ACHN (cell line): ENCODE data around the gene MT1F.
A peak's percentile ranks its signal among the peaks of the same experiment; 100 is the strongest.
"Not testable (repeated sequence)": the region's sequence is repeated elsewhere in the genome, so short reads cannot be mapped to it uniquely, and the experiment has no call there.

Experiments used
- DNase-seq: peaks from one replicate; pipeline ENCODE4 v3.0.0-alpha.2; 2015
- in situ Hi-C: cut with HindIII; loops from 2 replicates; pipeline ENCODE4 v1.10.0; 2017; ENCODE audit warnings: low sequenced_read_pairs, low pct_ligation_motif_present, low pct_unique_long_range_greater_than_20kb

The MT1F gene

DNA sequence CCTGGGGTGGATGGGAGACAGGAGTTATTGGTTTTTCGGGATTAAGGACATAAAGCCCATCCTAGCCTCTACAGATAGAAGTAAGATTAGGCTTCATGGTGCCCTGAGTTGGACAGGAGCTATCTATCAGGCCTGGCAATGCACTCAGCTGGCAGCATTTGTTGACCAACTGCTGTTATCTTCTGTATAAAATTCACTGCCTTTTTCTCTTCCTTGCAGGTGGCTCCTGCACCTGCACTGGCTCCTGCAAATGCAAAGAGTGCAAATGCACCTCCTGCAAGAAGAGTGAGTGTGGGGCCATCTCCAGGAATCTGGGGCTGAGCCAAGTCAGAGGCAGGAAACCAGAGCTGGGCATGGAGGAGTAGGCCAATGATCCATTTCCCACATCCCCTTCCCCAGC lies 18.7 kb upstream of the MT1F start:
- in situ Hi-C loops: no loop called here
- DNase-seq: no peak

DNA sequence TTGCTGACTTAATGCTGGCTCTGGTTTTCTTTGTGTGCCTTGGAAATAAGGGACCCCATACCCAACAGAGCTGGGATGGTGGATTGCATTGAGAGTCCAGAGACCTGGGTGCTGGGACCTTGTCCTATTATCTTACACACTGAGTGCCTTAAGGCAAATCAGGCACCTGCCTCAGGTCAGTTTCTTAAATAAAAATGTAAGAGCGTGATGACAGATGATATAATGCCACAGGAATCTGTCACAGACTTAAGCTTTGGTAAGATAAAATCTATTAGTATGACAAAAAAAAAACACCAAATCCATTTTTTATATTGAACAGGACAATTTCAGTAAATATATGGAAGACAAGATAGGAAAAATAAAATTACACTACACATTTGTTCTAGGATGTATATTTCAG lies 17.7 kb upstream of the MT1F start:
- in situ Hi-C loops: no loop called here
- DNase-seq: no peak

DNA sequence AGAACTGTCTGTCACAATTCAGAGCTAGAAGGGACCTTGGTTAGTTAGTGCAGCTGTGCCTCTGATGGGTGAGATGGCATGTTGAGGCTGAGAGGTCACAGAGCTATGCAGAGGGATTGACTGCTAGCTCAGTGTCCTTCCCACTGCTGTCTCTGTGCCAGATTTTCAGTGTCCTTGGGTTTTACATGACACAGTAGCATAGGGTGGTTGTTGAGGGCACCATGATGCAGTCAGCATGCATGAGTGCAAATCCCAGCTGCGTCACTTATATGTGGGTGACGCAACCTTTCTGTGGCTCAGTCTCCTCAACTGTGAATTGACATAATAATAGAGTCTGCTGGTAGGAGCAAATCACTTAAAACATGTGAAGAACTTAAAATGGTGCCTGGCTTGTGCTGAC lies 16.6 kb upstream of the MT1F start:
- in situ Hi-C loops: no loop called here

GRCh38 chr16:56643080-56643778 lies 14.5 kb upstream of the MT1F start:
- DNase-seq: peak; percentile 95

More for the DNA sequence above, 16.6 kb upstream of the MT1F start:
- no peak for DNase-seq

DNA sequence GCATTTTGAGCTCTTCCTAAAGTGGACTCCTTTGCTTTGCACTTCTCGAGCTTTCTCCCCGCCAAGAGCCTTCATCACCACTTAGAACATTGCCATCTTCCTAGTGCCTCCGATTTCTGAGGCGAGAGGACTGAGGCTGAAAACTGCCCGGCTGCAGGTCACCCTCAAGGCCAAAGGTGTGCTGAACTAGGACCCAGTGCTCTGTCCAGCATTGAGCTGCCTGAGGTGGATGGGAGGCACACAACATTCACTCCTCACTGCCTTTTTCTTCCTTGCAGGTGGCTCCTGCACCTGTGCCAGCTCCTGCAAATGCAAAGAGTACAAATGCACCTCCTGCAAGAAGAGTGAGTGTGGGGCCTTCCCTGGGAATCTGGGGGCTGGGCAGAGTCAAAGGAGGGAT lies 13.9 kb upstream of the MT1F start:
- in situ Hi-C loops: no loop called here
- DNase-seq: no peak

More at GRCh38 chr16:56643080-56643778, 14.5 kb upstream of the MT1F start:
- in situ Hi-C loops: no loop called here

- in situ Hi-C loops: no loop called here
Observed at GRCh38 chr16:56645311-56645710, 12.4 kb upstream of the MT1F start.

DNA sequence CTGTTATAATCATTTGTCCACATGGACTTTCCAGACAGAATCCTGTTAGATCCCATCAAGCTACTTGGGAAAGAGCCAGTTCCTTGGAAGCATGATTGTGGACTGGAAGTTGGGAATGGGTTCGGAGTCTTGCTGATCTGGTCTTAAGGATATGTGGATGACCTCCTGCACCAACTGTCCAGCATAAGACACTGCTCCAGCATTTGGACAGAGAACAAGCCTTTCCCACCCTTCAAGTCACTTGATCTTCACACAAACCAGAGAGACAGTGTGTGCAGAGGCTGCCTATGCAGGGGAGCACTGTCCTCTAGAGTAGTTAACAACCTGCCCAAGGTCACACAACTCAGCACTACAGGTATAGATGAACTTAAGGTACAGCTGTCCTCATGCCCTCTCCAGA lies 11.9 kb upstream of the MT1F start:
- in situ Hi-C loops: no loop called here
- no peak for DNase-seq

More at GRCh38 chr16:56645311-56645710, 12.4 kb upstream of the MT1F start:
- no peak for DNase-seq

- in situ Hi-C loops: no loop called here
- no peak for DNase-seq
Observed at GRCh38 chr16:56647641-56648431, 9.9 kb upstream of the MT1F start.

- no peak for DNase-seq
- in situ Hi-C loops: no loop called here
Observed at GRCh38 chr16:56649271-56649670, 8.5 kb upstream of the MT1F start.

DNA sequence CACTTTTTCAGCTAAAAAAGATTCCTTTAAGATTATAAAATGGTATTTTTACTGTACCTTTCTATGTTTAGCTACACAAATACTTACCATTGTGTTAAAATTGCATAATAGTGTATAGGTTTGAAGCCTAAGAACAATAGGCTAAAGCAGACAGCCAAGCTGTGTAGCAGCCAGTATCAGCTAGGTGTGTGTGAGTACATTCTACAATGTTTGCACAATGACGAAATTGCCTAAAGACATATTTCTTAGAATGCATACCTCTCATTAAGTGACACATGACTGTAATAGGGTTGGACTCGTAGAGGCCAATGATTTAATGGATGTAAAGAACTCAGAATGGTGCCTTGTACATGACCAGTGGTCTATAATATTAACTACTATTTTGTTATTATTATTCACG lies 7.9 kb upstream of the MT1F start:
- in situ Hi-C loops: no loop called here
- DNase-seq: no peak

- in situ Hi-C loops: no loop called here
Observed at GRCh38 chr16:56651586-56651985, 6.2 kb upstream of the MT1F start, which contains the start of gene MT1B. Gene MT1B, plus strand, starts transcription at chr16:56651886. Its CDS starts 68 bp downstream, at chr16:56651954.

GRCh38 chr16:56652600-56652999 lies 5.2 kb upstream of the MT1F start:
- DNase-seq: no peak
- in situ Hi-C loops: no loop called here

More at GRCh38 chr16:56651586-56651985, 6.2 kb upstream of the MT1F start, which contains the start of gene MT1B:
- DNase-seq: no peak

- in situ Hi-C loops: no loop called here
Observed at GRCh38 chr16:56653218-56653617, 4.5 kb upstream of the MT1F start.

GRCh38 chr16:56658327-56658875 lies 642 bp downstream of the MT1F start:
- no peak for DNase-seq
- in situ Hi-C loops: no loop called here

More at GRCh38 chr16:56653218-56653617, 4.5 kb upstream of the MT1F start:
- DNase-seq: no peak

DNA sequence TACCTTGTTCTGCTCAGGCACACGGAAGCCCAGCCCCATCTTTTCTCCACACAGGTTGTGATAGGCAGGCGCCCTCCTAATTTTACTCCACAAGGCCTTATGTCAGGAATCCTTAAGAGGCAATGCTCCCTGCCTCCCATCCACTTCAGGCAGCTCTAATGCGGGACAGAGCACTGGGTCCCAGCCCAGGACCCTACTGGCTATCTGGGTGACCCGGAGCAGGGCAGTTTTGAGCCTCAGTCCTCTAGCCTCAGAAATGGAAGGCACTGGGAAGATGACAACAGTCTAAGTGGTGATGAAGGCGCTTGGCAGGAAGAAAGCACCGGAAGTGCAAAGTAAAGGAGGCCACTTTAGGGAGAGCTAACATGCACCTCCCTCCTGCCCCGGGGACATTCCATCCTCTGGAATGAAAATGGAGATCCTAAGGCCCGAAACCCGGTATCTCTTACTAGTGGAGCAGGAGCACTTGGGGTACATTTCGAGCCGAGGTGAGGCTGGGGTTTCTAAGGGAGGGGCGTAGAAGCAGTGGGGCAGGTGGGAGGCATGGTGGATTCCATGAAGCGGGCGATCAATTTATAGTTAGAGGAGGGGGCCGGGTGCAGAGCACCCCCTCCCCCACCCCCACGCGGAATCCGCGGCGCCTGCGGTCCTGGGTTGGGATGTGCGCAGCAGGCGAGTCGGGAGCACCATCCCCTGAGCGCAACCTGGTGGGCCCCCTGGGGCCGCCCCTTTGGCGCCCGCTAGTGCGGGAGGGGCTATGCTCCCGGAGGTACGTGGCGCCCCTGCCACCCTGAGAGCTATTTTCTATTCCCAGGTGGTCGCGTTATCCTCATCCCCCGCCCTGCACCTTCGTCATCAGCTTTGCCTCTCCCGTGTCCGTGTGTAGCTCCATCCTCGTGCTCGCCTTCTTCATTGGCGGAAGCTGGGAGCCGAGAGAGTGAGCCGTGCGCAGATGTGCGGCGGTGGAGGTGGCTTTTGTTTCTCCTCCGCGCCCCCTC lies 4.9 kb downstream of the MT1F start:
- no peak for DNase-seq
- in situ Hi-C loops: no loop called here

DNA sequence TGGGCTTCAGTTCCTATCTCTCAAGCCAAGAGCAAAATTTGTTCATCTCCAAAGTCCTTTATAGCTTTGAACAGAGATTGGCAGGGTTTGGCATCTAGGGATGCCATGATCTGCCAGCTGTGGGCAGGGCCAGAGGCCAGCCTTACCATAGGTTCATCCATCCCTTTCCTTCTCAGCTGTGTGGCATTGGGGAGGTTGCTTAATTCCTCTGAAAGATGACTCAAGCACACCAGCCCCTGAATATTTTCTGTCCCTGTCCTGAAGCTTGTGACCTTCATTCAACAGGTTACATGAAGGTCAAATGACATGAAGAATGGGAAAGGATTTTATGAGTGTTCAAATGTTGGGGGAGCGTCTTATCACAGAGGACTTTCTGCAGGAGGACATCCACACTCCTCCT lies 6.7 kb downstream of the MT1F start:
- in situ Hi-C loops: no loop called here
- no peak for DNase-seq

DNA sequence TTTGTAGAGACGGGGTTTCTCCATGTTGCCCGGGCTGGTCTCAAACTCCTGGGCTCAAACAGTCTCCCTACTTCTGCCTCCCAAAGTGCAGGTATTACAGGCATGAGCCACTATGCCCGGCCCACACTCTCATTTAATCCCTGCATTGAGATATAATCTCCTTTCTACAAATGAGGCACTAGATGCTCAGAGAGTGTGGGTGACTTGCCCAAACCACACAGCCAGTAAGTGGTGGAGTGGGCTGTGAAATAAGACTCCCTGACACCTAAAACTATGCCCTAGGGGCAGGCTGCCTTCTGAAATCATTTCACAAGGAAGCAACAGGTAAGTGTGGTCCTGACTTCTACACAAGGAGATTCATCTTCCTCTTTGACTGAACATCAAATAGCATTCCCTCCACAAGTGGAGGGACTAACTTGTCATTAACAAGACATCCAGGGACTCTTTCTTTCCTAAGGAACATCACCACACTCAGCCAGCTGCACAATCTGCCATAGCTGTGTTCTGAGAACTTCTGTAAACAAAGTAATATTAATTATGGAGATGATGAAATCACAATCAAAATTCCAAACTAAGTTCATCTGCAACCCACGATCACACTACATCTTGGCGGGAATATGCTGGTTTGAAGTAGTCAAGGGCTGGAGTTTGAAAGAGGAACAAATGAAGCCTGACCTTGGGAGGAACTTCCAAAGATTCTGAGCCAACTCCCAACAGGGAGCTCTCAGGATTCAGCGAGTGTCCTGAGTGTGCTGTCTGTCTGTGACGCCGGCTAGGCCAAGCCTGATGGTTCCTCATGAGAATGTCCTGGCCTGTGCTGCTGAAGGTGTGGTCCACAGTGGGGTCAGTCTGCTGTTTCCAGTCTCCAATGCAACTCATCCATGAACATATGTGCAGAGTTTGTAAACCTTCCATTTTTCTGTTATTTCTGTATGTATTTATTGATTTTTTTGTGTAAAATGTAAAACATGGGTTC lies 7.8 kb downstream of the MT1F start:
- in situ Hi-C loops, DNase-seq: not testable (repeated sequence)
